HL-60 (cell line): ENCODE measurements around the gene TLK2.
"Not testable (repeated sequence)": the region's sequence is repeated elsewhere in the genome, so short reads cannot be mapped to it uniquely, and the experiment has no call there.

Experiments
- DNase-seq, 2 experiments: peaks; one replicate each; pipeline ENCODE4 v3.0.0-alpha.2; 2010 to 2020; ENCODE audit warnings: low read depth in 1 of 2, low spot score in 1 of 2
- H3K27ac ChIP-seq: fragments of 250-450 bp; sonication (Bioruptor Pico); replicated peaks from 2 replicates; pipeline ENCODE4 v1.5.1; 2020; ENCODE audit warnings: mild to moderate bottlenecking, moderate library complexity
- H3K27me3 ChIP-seq: fragments of 250-450 bp; sonication (Bioruptor Pico); 2 replicates; pipeline ENCODE4 v1.5.1; 2021; ENCODE audit warnings: mild to moderate bottlenecking, moderate library complexity; ENCODE audit not compliant: insufficient read depth, poor library complexity, severe bottlenecking
- H3K4me3 ChIP-seq: replicated peaks from 2 replicates; pipeline ENCODE4 v1.5.1; 2011; ENCODE audit warnings: mild to moderate bottlenecking, control low read depth, low read length; ENCODE audit not compliant: insufficient read depth
- GABPA ChIP-seq: IDR thresholded peaks from 2 replicates; pipeline ENCODE4 v1.6.1; 2012; ENCODE audit warnings: low read depth
- POLR2AphosphoS5 ChIP-seq: IDR thresholded peaks from 2 replicates; pipeline ENCODE4 v1.6.1; 2012; ENCODE audit warnings: low read depth
- SPI1 ChIP-seq: IDR thresholded peaks from 2 replicates; pipeline ENCODE4 v1.6.1; 2012; ENCODE audit warnings: low read depth, mild to moderate bottlenecking, borderline replicate concordance
- TF ChIP-seq, protein P1 (sequence below): IDR thresholded peaks from 2 replicates; pipeline ENCODE4 v1.6.1; 2012; ENCODE audit warnings: low read depth; ENCODE audit not compliant: insufficient replicate concordance
- TF ChIP-seq, protein P2 (sequence below): IDR thresholded peaks from one replicate; pipeline ENCODE4 v1.5.1; 2011; ENCODE audit warnings: low read length, control low read depth, inconsistent platforms; ENCODE audit not compliant: insufficient read depth

The TLK2 gene

DNA sequence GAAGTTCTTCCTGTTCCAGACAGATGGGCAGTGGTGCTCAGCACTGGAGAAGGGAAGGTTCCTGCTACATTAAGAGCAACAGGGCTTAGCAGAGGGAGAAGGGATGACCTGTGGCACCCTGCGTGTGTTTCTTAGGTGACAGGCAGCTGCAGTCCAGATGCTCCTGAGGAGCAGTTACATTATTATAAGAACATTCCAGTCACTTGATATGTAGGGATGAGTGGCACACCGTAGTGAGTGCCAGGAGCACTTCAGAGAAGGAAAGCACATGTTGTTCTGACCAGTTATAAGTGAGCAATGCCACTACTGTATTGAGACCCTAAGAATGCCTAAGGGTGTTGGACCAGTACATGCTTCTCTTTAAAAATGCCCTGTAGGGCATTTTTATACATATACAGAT lies 108.9 kb downstream of the TLK2 start:
- TF ChIP-seq POLR2AphosphoS5 (no peak), GABPA (no peak), SPI1 (no peak)
- TF ChIP-seq, protein P1, sequence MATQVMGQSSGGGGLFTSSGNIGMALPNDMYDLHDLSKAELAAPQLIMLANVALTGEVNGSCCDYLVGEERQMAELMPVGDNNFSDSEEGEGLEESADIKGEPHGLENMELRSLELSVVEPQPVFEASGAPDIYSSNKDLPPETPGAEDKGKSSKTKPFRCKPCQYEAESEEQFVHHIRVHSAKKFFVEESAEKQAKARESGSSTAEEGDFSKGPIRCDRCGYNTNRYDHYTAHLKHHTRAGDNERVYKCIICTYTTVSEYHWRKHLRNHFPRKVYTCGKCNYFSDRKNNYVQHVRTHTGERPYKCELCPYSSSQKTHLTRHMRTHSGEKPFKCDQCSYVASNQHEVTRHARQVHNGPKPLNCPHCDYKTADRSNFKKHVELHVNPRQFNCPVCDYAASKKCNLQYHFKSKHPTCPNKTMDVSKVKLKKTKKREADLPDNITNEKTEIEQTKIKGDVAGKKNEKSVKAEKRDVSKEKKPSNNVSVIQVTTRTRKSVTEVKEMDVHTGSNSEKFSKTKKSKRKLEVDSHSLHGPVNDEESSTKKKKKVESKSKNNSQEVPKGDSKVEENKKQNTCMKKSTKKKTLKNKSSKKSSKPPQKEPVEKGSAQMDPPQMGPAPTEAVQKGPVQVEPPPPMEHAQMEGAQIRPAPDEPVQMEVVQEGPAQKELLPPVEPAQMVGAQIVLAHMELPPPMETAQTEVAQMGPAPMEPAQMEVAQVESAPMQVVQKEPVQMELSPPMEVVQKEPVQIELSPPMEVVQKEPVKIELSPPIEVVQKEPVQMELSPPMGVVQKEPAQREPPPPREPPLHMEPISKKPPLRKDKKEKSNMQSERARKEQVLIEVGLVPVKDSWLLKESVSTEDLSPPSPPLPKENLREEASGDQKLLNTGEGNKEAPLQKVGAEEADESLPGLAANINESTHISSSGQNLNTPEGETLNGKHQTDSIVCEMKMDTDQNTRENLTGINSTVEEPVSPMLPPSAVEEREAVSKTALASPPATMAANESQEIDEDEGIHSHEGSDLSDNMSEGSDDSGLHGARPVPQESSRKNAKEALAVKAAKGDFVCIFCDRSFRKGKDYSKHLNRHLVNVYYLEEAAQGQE: no peak
- TF ChIP-seq, protein P2, sequence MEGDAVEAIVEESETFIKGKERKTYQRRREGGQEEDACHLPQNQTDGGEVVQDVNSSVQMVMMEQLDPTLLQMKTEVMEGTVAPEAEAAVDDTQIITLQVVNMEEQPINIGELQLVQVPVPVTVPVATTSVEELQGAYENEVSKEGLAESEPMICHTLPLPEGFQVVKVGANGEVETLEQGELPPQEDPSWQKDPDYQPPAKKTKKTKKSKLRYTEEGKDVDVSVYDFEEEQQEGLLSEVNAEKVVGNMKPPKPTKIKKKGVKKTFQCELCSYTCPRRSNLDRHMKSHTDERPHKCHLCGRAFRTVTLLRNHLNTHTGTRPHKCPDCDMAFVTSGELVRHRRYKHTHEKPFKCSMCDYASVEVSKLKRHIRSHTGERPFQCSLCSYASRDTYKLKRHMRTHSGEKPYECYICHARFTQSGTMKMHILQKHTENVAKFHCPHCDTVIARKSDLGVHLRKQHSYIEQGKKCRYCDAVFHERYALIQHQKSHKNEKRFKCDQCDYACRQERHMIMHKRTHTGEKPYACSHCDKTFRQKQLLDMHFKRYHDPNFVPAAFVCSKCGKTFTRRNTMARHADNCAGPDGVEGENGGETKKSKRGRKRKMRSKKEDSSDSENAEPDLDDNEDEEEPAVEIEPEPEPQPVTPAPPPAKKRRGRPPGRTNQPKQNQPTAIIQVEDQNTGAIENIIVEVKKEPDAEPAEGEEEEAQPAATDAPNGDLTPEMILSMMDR: no peak
- no peak overlapping the region for H3K4me3 ChIP-seq
- no peak overlapping the region for H3K27ac ChIP-seq
- H3K27me3 ChIP-seq: no peaks in the 10 kb centered on the region
- no peak for DNase-seq

DNA sequence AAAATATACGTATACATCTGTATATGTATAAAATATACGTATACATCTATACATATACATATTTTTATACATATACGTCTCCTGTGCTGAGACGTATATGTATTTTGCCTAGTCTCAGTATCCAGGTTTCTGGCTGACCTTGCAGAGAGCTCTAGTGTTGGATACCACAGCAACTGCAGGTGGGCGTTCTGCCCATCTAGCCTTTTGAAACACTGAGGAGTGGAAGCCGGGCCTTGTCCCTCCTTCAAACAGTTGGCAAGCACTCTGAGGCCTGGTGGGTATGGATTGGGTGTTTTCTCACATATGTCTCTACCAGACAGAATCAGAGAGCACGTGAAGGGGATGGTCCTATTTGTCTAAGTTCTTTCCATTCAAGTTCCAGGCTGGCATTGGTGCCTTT lies 109.5 kb downstream of the TLK2 start:
- no peak overlapping the region for H3K27ac ChIP-seq
- TF ChIP-seq, protein P1: no peak
- no peak for TF ChIP-seq SPI1
- no peak for TF ChIP-seq GABPA
- no peak for TF ChIP-seq POLR2AphosphoS5
- TF ChIP-seq, protein P2: no peak

DNA sequence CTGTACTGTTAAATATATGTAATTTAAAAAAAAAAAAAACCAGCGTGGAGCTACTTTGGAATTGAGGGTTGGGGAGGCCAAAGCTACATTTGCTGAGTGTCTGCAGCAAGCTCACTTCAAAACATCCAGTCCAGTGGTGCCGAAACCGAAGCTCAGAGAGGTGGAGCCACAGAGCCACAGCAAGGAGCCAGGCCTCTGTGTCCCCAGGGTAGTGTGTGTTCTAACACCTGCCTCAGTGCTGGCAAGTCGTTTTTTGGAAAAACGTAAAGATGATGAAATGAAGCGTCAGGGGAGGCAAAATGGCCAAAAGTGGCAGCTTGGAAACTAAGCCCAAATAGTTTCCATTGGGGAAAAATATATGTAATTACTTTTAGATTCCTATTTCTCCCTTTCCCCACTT lies 112.7 kb downstream of the TLK2 start:
- Histone ChIP-seq H3K4me3 (no peak overlapping the region), H3K27me3 (no peaks in the 10 kb centered on the region), H3K27ac (no peak overlapping the region)
- DNase-seq: no peak
- TF ChIP-seq, protein P1: no peak
- TF ChIP-seq SPI1 (no peak), GABPA (no peak), POLR2AphosphoS5 (no peak)
- TF ChIP-seq, protein P2: no peak

More for the DNA sequence above, 109.5 kb downstream of the TLK2 start:
- no peaks in the 10 kb centered on the region for H3K27me3 ChIP-seq
- no peak for DNase-seq
- H3K4me3 ChIP-seq: no peak overlapping the region

DNA sequence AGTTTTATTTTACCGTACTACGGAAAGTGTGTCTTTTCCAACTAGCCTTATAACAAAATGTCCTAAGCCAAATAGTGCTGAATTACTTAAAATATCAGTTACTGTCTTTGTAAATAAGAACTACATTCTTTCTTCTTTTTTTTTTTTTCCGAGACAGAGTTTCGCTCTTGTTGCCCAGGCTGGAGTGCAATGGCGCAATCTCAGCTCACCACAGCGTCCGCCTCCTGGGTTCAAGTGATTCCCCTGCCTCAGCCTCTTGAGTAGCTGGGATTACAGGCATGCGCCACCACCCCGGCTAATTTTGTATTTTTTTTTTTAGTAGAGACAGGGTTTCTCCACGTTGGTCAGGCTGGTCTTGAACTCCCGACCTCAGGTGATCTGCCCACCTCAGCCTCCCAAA lies 113.2 kb downstream of the TLK2 start:
- not testable (repeated sequence) for H3K27ac ChIP-seq, DNase-seq, H3K27me3 ChIP-seq, H3K4me3 ChIP-seq
